GM21526 (cell line): ENCODE results near the gene ATF7.
"Not testable (repeated sequence)": the region's sequence is repeated elsewhere in the genome, so short reads cannot be mapped to it uniquely, and the experiment has no call there.

ENCODE experiments used
- ATAC-seq: cut with Tn5 transposase; IDR thresholded peaks from one replicate; pipeline ENCODE4 v1.9.1; 2021; ENCODE audit warnings: moderate library complexity; ENCODE audit not compliant: unreplicated experiment, low FRiP score

Gene ATF7

GRCh38 chr12:53489242-53489864 lies 136.8 kb downstream of the ATF7 start:
- no peak for ATAC-seq

- no peak for ATAC-seq
These were observed 139.3 kb downstream of the ATF7 start for GRCh38 chr12:53486736-53487487.

GRCh38 chr12:53485955-53486735 lies 140.0 kb downstream of the ATF7 start:
- no peak for ATAC-seq

GRCh38 chr12:53484686-53485575 lies 141.3 kb downstream of the ATF7 start:
- ATAC-seq: no peak

- ATAC-seq: no peak
These were observed 142.2 kb downstream of the ATF7 start for GRCh38 chr12:53483979-53484377.

- no peak for ATAC-seq
These were observed 142.8 kb downstream of the ATF7 start for GRCh38 chr12:53483225-53483978.

GRCh38 chr12:53482626-53483168 lies 143.5 kb downstream of the ATF7 start:
- no peak for ATAC-seq

- ATAC-seq: no peak
These were observed 144.1 kb downstream of the ATF7 start for GRCh38 chr12:53481939-53482586.

GRCh38 chr12:53481458-53481857 lies 144.7 kb downstream of the ATF7 start:
- not testable (repeated sequence) for ATAC-seq

GRCh38 chr12:53480491-53481442 lies 145.4 kb downstream of the ATF7 start:
- no peak for ATAC-seq

- ATAC-seq: no peak
These were observed 146.9 kb downstream of the ATF7 start for GRCh38 chr12:53479331-53479730.

GRCh38 chr12:53478865-53479264 lies 147.3 kb downstream of the ATF7 start:
- ATAC-seq: no peak

GRCh38 chr12:53476769-53477209 lies 149.4 kb downstream of the ATF7 start:
- ATAC-seq: no peak

GRCh38 chr12:53474819-53475218 lies 151.4 kb downstream of the ATF7 start:
- ATAC-seq: no peak

- ATAC-seq: no peak
These were observed 152.1 kb downstream of the ATF7 start for GRCh38 chr12:53474077-53474476.

- ATAC-seq: no peak
These were observed 154.1 kb downstream of the ATF7 start for GRCh38 chr12:53472056-53472582.

GRCh38 chr12:53468282-53468681 lies 157.9 kb downstream of the ATF7 start:
- ATAC-seq: no peak

GRCh38 chr12:53467880-53468279 lies 158.3 kb downstream of the ATF7 start:
- ATAC-seq: no peak
